Chondrocyte (in vitro differentiated cells): ENCODE measurements around the gene BZW2. TPM values are rescaled to one million over a fixed set of nuclear protein-coding genes. Genes with fewer than 3 reads are reported as not detected.
"Not testable (repeated sequence)": the region's sequence is repeated elsewhere in the genome, so short reads cannot be mapped to it uniquely, and the experiment has no call there.

Source experiments
- DNase-seq: peaks from one replicate; pipeline ENCODE4 v3.0.0; 2021; ENCODE audit warnings: mixed read lengths, low spot score
- H3K27ac Mint-ChIP-seq: one replicate; pipeline ENCODE4 v1.8.0; 2021; ENCODE audit warnings: mild to moderate bottlenecking, moderate library complexity, mixed read lengths; ENCODE audit not compliant: unreplicated experiment
- H3K27me3 Mint-ChIP-seq: 2 replicates; pipeline ENCODE4 v1.8.0; 2021; ENCODE audit warnings: low read depth, mixed read lengths
- H3K36me3 Mint-ChIP-seq: 2 replicates; pipeline ENCODE4 v1.8.0; 2021; ENCODE audit warnings: low read depth, mixed read lengths
- H3K4me1 Mint-ChIP-seq: 2 replicates; pipeline ENCODE4 v1.8.0; 2021; ENCODE audit warnings: low read depth, mild to moderate bottlenecking, mixed read lengths
- H3K4me3 Mint-ChIP-seq: one replicate; pipeline ENCODE4 v1.8.0; 2021; ENCODE audit warnings: mild to moderate bottlenecking, moderate library complexity, mixed read lengths; ENCODE audit not compliant: unreplicated experiment
- H3K9me3 Mint-ChIP-seq: 2 replicates; pipeline ENCODE4 v1.8.0; 2021; ENCODE audit warnings: low read depth, mixed read lengths
- total RNA-seq: library from RNA; stranded (reverse); gene quantifications from 3 replicates; pipeline ENCODE4 v1.2.1, GENCODE V29; 2021
- TF ChIP-seq, protein P1 (sequence below): fragments of 200-600 bp; sonication (generic); IDR thresholded peaks from 2 replicates; pipeline ENCODE4 v1.5.0; 2021; ENCODE audit warnings: antibody characterized with exemption, mild to moderate bottlenecking, moderate library complexity

Gene BZW2
- total RNA-seq, 1 donor from 2014 or later, result 44.8 TPM

DNA sequence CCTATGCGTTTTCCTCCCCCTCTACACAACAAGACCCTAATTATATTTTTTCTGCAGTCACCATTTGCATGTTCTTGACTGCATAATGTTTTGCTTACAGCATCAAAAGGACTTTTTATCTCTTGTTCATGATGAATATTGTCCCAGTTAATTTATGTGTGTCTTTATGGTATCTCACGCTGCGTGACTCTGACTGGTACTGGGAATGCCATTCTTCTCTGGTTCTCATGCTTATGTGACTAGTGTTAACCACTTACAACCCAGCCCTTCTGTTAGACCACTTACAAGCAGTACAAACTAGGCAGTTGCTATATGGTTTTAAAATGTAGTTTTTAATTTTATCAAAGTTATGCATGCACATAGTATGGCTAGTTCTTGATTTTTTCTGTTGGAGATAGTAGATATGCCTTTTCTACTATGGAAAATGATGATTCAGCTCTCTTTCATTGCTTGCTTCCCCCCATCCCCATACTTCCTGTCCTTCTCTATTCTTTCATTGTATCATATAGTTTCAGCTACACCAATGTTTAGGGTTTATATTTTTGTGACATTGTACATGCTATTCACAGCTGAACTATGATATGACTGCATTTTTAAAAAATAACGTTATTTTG, 24.9 kb downstream of the BZW2 start:
- peaks cover 31% of the 10 kb centered on the region for H3K4me1 Mint-ChIP-seq
- H3K9me3 Mint-ChIP-seq, result peaks cover 3% of the 10 kb centered on the region
- H3K27me3 Mint-ChIP-seq, result no peaks in the 10 kb centered on the region
- TF ChIP-seq, protein P1, sequence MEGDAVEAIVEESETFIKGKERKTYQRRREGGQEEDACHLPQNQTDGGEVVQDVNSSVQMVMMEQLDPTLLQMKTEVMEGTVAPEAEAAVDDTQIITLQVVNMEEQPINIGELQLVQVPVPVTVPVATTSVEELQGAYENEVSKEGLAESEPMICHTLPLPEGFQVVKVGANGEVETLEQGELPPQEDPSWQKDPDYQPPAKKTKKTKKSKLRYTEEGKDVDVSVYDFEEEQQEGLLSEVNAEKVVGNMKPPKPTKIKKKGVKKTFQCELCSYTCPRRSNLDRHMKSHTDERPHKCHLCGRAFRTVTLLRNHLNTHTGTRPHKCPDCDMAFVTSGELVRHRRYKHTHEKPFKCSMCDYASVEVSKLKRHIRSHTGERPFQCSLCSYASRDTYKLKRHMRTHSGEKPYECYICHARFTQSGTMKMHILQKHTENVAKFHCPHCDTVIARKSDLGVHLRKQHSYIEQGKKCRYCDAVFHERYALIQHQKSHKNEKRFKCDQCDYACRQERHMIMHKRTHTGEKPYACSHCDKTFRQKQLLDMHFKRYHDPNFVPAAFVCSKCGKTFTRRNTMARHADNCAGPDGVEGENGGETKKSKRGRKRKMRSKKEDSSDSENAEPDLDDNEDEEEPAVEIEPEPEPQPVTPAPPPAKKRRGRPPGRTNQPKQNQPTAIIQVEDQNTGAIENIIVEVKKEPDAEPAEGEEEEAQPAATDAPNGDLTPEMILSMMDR, result no peak
- H3K27ac Mint-ChIP-seq, result peak overlapping the region; percentile 60
- peaks cover 12% of the 10 kb centered on the region for H3K36me3 Mint-ChIP-seq
- no peak overlapping the region for H3K4me3 Mint-ChIP-seq
- DNase-seq, result no peak

DNA sequence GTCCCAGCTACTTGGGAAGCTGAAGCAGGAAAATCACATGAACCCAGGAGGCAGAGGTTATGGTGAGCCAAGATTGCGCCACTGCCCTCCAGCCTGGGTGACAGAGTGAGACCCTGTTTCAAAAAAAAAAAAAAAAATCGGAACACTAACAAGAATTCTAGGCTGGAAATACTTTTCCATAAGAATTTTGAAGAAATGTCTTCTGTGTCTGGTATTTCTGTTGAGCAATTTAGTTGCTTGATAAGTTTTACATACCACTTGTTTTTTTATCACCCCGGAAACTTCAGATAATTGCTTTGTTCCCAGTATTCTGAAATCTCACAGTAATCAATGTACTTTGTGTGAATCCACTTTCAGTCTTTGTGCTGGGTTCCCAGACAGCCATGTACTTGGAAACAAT, 25.8 kb downstream of the BZW2 start:
- Mint-ChIP-seq H3K4me1 (peaks cover 31% of the 10 kb centered on the region), H3K36me3 (peaks cover 15% of the 10 kb centered on the region), H3K27ac (no peak overlapping the region), H3K9me3 (peaks cover 3% of the 10 kb centered on the region), H3K4me3 (no peak overlapping the region), H3K27me3 (no peaks in the 10 kb centered on the region)
- TF ChIP-seq, protein P1, result no peak
- DNase-seq, result no peak

DNA sequence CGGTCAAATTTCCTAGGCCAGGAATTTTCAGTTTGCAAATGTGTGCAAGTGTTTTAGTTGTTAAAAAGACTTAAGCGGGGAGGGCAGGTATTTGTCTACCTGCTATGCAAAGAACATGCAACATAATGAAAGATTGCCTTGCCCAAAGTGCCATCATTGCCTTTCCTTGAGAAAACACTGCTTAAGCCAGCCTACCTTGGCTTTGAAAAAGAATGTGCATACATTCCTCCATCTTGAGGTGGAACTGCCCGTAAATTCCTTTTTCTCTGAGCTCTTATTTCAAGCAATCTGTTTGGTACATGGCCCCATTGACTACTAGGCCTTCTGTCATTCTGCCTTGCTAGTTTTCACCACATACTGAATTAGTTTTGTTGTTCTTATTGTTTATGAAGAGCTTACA, 29.3 kb downstream of the BZW2 start:
- no peak for DNase-seq
- H3K27me3 Mint-ChIP-seq, result no peaks in the 10 kb centered on the region
- no peak overlapping the region for H3K4me3 Mint-ChIP-seq
- H3K4me1 Mint-ChIP-seq, result peaks cover 8% of the 10 kb centered on the region
- no peak overlapping the region for H3K27ac Mint-ChIP-seq
- TF ChIP-seq, protein P1, result no peak
- peaks cover 13% of the 10 kb centered on the region for H3K36me3 Mint-ChIP-seq
- peaks cover 3% of the 10 kb centered on the region for H3K9me3 Mint-ChIP-seq

DNA sequence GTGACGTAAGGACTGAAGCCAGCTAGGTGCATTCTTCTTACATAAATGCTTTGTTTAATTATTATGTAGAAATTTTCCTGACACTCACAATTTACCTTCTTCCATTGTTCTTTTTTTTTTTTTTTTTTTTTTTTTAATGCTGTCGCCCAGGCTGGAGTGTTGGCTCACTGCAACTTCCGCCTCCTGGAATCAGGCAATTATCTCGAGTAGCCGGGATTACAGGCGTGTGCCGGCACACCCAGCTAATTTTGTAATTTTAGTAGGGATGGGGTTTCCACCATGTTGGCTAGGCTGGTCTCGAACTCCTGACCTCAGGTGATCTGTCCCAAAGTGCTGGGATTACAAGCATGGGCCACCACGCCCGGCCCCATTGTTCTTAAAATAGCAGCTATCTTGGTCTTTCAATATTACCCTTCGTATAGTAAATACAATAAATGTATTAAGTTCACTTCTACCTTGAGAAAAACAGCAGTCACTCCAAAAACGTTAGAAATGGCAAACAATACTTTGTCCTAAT, 32.1 kb downstream of the BZW2 start:
- Mint-ChIP-seq H3K4me1 (no peaks in the 10 kb centered on the region), H3K27me3 (no peaks in the 10 kb centered on the region), H3K27ac (no peak overlapping the region), H3K4me3 (no peak overlapping the region), H3K36me3 (peaks cover 24% of the 10 kb centered on the region), H3K9me3 (no peaks in the 10 kb centered on the region)
- DNase-seq, result no peak
- TF ChIP-seq, protein P1, result no peak

DNA sequence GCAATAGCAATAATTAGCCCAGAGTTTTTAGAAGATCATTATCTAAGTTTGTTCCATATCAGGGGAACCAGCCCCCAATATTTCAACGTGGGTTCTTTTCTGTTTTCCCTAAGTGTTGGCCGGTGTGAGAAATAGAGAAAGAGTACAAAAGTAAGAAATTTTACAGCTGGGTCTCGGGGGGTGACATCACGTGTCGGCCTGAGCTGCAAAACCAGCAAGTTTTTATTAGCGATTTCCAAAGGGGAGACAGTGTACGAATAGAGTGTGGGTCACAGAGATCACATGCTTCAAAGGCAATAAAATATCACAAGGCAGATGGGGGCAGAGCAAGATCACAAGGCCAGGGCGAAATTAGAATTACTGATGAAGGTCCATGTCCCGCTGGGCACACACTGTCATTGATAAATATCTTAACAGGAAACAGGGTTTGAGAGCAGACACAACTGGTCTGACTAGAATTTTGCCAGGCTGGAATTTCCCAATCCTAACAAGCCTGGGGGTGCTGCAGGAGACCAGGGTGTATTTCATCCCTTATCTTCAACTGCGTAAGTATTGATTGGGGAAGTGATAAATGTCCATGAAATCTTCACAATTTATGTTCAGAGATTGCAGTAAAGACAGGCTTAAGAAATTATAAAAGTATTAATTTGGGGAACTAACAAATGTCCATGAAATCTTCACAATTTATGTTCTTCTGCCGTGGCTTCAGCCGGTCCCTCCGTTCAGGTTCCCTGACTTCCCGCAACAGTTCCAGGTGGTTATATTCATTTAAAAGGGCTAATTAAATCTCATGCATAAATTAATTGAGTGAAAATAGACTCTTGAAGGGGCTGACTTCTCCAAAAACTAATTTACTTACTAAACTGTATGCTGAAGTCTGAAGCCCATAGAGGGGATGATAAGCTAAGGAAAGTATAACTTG, 32.9 kb downstream of the BZW2 start:
- not testable (repeated sequence) for H3K4me3 Mint-ChIP-seq, H3K9me3 Mint-ChIP-seq, DNase-seq

More for the DNA sequence above, 32.9 kb downstream of the BZW2 start:
- H3K36me3 Mint-ChIP-seq, result peaks cover 25% of the 10 kb centered on the region
- not testable (repeated sequence) for H3K27ac Mint-ChIP-seq, H3K4me1 Mint-ChIP-seq, H3K27me3 Mint-ChIP-seq
